K562 (cell line): Measurements from ENCODE around the gene KISS1R.

Experiments
- CHD1 ChIP-seq: fragments of 200-600 bp; sonication (generic); IDR thresholded peaks from one replicate; pipeline ENCODE4 v1.6.1; 2012; ENCODE audit warnings: mild to moderate bottlenecking, moderate library complexity, low read length, inconsistent platforms
- ESRRA ChIP-seq: fragments of 450-650 bp; IDR thresholded peaks from 2 replicates; pipeline ENCODE4 v1.6.1; 2014; ENCODE audit warnings: low read depth, mild to moderate bottlenecking, moderate library complexity, borderline replicate concordance
- GABPA ChIP-seq: fragments of 200-800 bp; sonication (Bioruptor generic); conservative IDR thresholded peaks from 2 replicates; pipeline ENCODE4 v1.6.1; 2016; ENCODE audit warnings: low read depth, missing genetic modification characterization, missing compliant biosample characterization
- RBFOX2 ChIP-seq: fragments of 200-400 bp; formaldehyde crosslinking; IDR thresholded peaks from 2 replicates; pipeline ENCODE4 v1.6.1; 2017; ENCODE audit warnings: low read depth, mild to moderate bottlenecking, low read length, moderate library complexity
- TF ChIP-seq, protein P1 (sequence below), 2 experiments: fragments of 200-800 bp in 1 of 2; sonication (Bioruptor generic) in 1 of 2; sonication (generic) in 1 of 2; formaldehyde crosslinking in 1 of 2; IDR thresholded peaks in 1 of 2; conservative IDR thresholded peaks in 1 of 2; 2 replicates each; pipeline versions ENCODE4 v1.5.0 to v1.6.1; 2016 to 2020; ENCODE audit warnings: missing compliant biosample characterization in 1 of 2, missing genetic modification characterization in 1 of 2, missing genetic modification reagents in 1 of 2

DNA sequence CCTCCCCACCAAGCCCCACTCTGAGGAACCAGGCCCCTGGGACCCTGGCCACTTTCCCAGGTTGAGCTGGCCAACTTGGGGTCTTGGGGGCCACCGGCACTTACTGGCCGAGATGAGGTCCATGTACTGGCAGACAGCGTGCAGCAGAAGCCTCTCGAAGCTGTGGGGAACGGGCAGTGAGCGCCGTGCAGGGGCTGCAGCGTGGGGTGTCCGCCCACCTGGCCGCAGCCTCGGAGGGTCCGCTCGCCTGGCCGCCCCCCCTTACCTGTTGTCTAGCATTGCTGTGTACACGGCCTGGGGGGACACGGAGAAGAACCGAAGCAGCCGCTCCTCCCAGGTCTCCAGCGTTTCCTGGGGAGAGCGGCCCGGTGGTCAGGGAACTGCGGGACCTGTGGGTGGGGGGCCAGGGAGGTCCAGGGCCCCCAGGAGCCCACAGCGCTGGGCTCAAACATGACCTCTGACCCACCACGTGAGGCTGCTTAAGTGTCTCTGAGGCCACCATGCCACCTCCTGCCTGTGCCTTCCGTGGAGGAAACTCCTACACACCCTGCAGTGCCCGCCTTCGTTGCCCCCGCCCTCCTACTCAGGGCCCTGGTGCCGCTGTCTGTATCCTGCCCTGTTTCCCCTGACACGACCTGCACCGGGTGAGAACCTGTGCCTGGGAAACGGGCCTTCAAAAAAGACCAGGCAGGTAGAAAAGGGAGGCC is 17.6 kb upstream of the KISS1R start:
- TF ChIP-seq RBFOX2: peak; percentile 65
- TF ChIP-seq, protein P1, sequence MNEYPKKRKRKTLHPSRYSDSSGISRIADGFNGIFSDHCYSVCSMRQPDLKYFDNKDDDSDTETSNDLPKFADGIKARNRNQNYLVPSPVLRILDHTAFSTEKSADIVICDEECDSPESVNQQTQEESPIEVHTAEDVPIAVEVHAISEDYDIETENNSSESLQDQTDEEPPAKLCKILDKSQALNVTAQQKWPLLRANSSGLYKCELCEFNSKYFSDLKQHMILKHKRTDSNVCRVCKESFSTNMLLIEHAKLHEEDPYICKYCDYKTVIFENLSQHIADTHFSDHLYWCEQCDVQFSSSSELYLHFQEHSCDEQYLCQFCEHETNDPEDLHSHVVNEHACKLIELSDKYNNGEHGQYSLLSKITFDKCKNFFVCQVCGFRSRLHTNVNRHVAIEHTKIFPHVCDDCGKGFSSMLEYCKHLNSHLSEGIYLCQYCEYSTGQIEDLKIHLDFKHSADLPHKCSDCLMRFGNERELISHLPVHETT (CRISPR knock-in tag; conservative IDR thresholded peaks at IDR 0.05 in 1 of 2, IDR thresholded peaks at IDR 0.05 in 1 of 2): no peak
- TF ChIP-seq GABPA: no peak
- TF ChIP-seq CHD1: no peak
- no peak for TF ChIP-seq ESRRA
